Activated CD4-positive, alpha-beta T cell treated with anti-CD3 and anti-CD28 coated beads for 36 hours (primary cell): ENCODE results near the gene ZNF580. TPM values are rescaled to one million over a fixed set of nuclear protein-coding genes. Genes with fewer than 3 reads are reported as not detected.

ENCODE experiments used
- total RNA-seq, 2 experiments: library from RNA; stranded (reverse); gene quantifications; one replicate each; pipeline ENCODE4 v1.2.3, GENCODE V29; 2021

The ZNF580 gene
- total RNA-seq, 2 experiments from 2014 or later, result 24.2 to 35.6 TPM

Other genes starting within 250 kb of the ZNF580 start
- gene UBE2S, start 233.2 kb upstream of the ZNF580 start, total RNA-seq, result 100 to 1,000 TPM; 228 to 342 TPM
- gene SHISA7, start 197.7 kb upstream of the ZNF580 start, total RNA-seq, result not detected
- 10 to 100 TPM; 24.3 to 28.0 TPM for gene ISOC2, start 179.4 kb upstream of the ZNF580 start, total RNA-seq
- gene C19orf85, start 176.3 kb upstream of the ZNF580 start, total RNA-seq, result not detected
- gene ZNF628, start 164.4 kb upstream of the ZNF580 start, total RNA-seq, result 1 to 10 TPM; 5.6 to 6.8 TPM
- gene NAT14, start 155.8 kb upstream of the ZNF580 start, total RNA-seq, result 10 to 100 TPM in 1 of 2 experiments, 1 to 10 TPM in 1; 8.2 to 14.8 TPM
- gene SSC5D, start 152.6 kb upstream of the ZNF580 start, total RNA-seq, result under 1 TPM; 0.32 to 0.34 TPM
- gene SBK2, start 103.9 kb upstream of the ZNF580 start, total RNA-seq, result not detected
- gene SBK3, start 95.5 kb upstream of the ZNF580 start, total RNA-seq, result not detected
- gene ZNF579, start 60.2 kb upstream of the ZNF580 start, total RNA-seq, result 1 to 10 TPM; 7.2 to 7.5 TPM
- gene FIZ1, start 41.5 kb upstream of the ZNF580 start, total RNA-seq, result 10 to 100 TPM; 13.6 to 14.7 TPM
- gene ZNF524, start 40.7 kb upstream of the ZNF580 start, total RNA-seq, result 10 to 100 TPM; 16.2 to 18.6 TPM
- 10 to 100 TPM; 11.4 to 12.1 TPM for gene ZNF865, start 35.4 kb upstream of the ZNF580 start, total RNA-seq
- 1 to 10 TPM; 3.2 to 4.3 TPM for gene ZNF784, start 16.4 kb upstream of the ZNF580 start, total RNA-seq
- gene ZNF581, start 2.6 kb downstream of the ZNF580 start, total RNA-seq, result 10 to 100 TPM; 18.9 to 26.9 TPM
- gene CCDC106, start 7.2 kb downstream of the ZNF580 start, total RNA-seq, result 1 to 10 TPM; 6.2 to 6.3 TPM
- gene U2AF2, start 14.0 kb downstream of the ZNF580 start, total RNA-seq, result 100 to 1,000 TPM; 252 to 292 TPM
- 10 to 100 TPM; 32.5 to 37.1 TPM for gene EPN1, start 34.2 kb downstream of the ZNF580 start, total RNA-seq
- gene NLRP9, start 97.4 kb downstream of the ZNF580 start, total RNA-seq, result not detected
- not detected for gene RFPL4A, start 118.1 kb downstream of the ZNF580 start, total RNA-seq
- not detected for gene RFPL4AL1, start 128.1 kb downstream of the ZNF580 start, total RNA-seq
- under 1 TPM; 0.05 TPM for gene NLRP11, start 191.0 kb downstream of the ZNF580 start, total RNA-seq
- not detected for gene NLRP4, start 195.5 kb downstream of the ZNF580 start, total RNA-seq